MCF 10A (cell line): Measurements from ENCODE around the gene PCSK5. TPM values are rescaled to one million over a fixed set of nuclear protein-coding genes. Genes with fewer than 3 reads are reported as not detected.

Experiments used
- BruUV-seq: library from RNA; stranded (reverse); fragments of 400-500 nt; replicated peaks from 2 replicates; lab custom pipeline; 2021; lab: Mats Ljungman, UMichigan
- CTCF ChIA-PET: fragments of 300-600 bp; sonication (Branson Sonifier 250); formaldehyde crosslinking; extraction: SDS; loops from one replicate; lab custom pipeline; 2021; ENCODE audit warnings: antibody characterized with exemption, inconsistent platforms; lab: Yijun Ruan, JAX
- POLR2A ChIA-PET: fragments of 300-600, 350-650 bp; sonication (Branson Sonifier 250); formaldehyde crosslinking; extraction: SDS; loops from one replicate; lab custom pipeline; 2020; ENCODE audit warnings: antibody characterized with exemption, inconsistent platforms; lab: Yijun Ruan, JAX
- DNase-seq: peaks from one replicate; pipeline ENCODE4 v3.0.0-alpha.2; 2018; ENCODE audit not compliant: unreplicated experiment
- H3K27ac Mint-ChIP-seq: one replicate; pipeline ENCODE4 v1.8.0; 2022; ENCODE audit warnings: mild to moderate bottlenecking, low read depth, mixed read lengths; ENCODE audit not compliant: unreplicated experiment
- H3K27me3 Mint-ChIP-seq: one replicate; pipeline ENCODE4 v1.8.0; 2022; ENCODE audit warnings: mixed read lengths; ENCODE audit not compliant: insufficient read depth, unreplicated experiment
- H3K36me3 Mint-ChIP-seq: one replicate; pipeline ENCODE4 v1.8.0; 2022; ENCODE audit warnings: mild to moderate bottlenecking, moderate library complexity, mixed read lengths; ENCODE audit not compliant: insufficient read depth, unreplicated experiment
- H3K4me1 Mint-ChIP-seq: one replicate; pipeline ENCODE4 v1.8.0; 2022; ENCODE audit warnings: mixed read lengths; ENCODE audit not compliant: insufficient read depth, unreplicated experiment
- H3K4me3 Mint-ChIP-seq: one replicate; pipeline ENCODE4 v1.8.0; 2022; ENCODE audit warnings: mild to moderate bottlenecking, moderate library complexity, mixed read lengths; ENCODE audit not compliant: unreplicated experiment
- H3K9me3 Mint-ChIP-seq: one replicate; pipeline ENCODE4 v1.8.0; 2022; ENCODE audit warnings: mixed read lengths; ENCODE audit not compliant: unreplicated experiment
- intact Hi-C: fragments of 100-400 bp; cut with micrococcal nuclease; formaldehyde crosslinking; loops from 2 replicates; pipeline ENCODE4 v1.14.1; 2022
- total RNA-seq: library from RNA; stranded (reverse); gene quantifications from 2 replicates; pipeline ENCODE4 v1.2.3, GENCODE V29; 2022
- TF ChIP-seq, protein P1 (sequence below): fragments of 200-600 bp; IDR thresholded peaks from one replicate; pipeline ENCODE4 v1.8.0; 2022; ENCODE audit warnings: antibody characterized with exemption, mild to moderate bottlenecking; ENCODE audit not compliant: unreplicated experiment

The PCSK5 gene
- total RNA-seq, 1 experiment from 2014 or later = not detected

DNA sequence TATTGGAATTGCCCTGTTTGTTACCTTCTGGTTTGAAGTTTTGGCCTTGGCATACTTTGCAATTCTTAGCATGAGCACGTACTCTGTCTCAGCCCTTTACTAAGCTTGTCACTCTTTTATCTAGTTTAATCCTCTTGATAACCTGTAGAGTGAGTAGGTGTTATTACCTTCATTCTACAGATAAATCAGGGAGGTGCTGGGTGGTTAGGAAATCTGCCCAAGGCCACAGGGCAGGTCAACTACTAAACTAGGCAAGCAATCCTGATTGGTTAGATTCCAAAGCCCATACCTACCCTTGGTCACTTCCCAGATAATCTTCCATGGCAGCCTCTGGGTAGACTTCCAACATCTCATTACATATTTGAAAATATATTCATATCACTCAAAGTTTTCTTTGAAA lies 65.7 kb downstream of the PCSK5 start:
- Mint-ChIP-seq H3K4me1 (no peaks in the 10 kb centered on the region), H3K27ac (no peak overlapping the region), H3K27me3 (no peaks in the 10 kb centered on the region), H3K9me3 (peaks cover 42% of the 10 kb centered on the region), H3K4me3 (no peak overlapping the region), H3K36me3 (no peaks in the 10 kb centered on the region)
- ChIA-PET CTCF (no interaction called here), POLR2A (no interaction called here)
- intact Hi-C loops = no loop called here
- TF ChIP-seq, protein P1, sequence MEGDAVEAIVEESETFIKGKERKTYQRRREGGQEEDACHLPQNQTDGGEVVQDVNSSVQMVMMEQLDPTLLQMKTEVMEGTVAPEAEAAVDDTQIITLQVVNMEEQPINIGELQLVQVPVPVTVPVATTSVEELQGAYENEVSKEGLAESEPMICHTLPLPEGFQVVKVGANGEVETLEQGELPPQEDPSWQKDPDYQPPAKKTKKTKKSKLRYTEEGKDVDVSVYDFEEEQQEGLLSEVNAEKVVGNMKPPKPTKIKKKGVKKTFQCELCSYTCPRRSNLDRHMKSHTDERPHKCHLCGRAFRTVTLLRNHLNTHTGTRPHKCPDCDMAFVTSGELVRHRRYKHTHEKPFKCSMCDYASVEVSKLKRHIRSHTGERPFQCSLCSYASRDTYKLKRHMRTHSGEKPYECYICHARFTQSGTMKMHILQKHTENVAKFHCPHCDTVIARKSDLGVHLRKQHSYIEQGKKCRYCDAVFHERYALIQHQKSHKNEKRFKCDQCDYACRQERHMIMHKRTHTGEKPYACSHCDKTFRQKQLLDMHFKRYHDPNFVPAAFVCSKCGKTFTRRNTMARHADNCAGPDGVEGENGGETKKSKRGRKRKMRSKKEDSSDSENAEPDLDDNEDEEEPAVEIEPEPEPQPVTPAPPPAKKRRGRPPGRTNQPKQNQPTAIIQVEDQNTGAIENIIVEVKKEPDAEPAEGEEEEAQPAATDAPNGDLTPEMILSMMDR = no peak
- no peak for DNase-seq
- no TSS peak for BruUV-seq

DNA sequence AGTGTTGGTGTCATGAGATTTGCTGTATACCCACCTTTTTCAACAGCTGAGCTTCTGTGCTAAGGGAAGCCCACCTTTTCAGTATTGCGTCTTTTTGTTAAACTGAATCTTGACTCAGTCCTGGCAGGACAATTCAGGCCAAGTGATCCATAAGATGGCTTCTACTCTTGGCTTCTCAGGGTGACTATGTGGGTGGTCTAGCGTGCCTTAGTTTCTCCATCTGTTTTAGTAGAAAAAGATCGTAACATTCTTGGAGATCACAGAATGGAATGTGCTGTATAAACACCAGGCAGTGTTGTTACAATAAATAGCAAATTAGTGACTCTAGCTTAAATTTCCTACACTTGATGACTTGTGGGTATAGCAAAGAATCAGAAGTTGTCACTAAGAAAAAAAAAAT lies 66.6 kb downstream of the PCSK5 start:
- no peaks in the 10 kb centered on the region for H3K27me3 Mint-ChIP-seq
- no peak overlapping the region for H3K27ac Mint-ChIP-seq
- no peak for DNase-seq
- no peaks in the 10 kb centered on the region for H3K4me1 Mint-ChIP-seq
- no peaks in the 10 kb centered on the region for H3K36me3 Mint-ChIP-seq
- no peak overlapping the region for H3K4me3 Mint-ChIP-seq
- ChIA-PET POLR2A (no interaction called here), CTCF (no interaction called here)
- TF ChIP-seq, protein P1 = no peak
- H3K9me3 Mint-ChIP-seq = peaks cover 37% of the 10 kb centered on the region
- no TSS peak for BruUV-seq
- intact Hi-C loops = no loop called here

DNA sequence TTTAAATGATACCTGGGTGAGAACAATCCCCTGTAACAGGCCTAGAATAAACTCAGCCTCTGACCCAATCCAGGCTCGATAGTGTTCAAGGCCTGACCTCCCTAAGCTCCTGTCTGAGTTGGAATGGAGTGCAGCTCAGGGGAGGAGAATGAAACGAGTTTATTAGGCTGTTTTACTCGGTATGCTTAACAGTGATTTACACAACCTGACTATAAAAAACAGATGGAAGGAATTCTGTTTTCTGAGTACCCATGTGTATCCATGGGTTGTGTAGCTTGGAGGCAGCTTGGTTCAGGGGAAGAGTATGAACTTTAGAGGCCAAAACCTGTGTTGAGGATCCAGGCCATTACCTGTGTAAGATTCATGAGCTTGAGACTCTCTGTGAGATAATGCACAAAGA lies 67.8 kb downstream of the PCSK5 start:
- TF ChIP-seq, protein P1 = no peak
- Mint-ChIP-seq H3K4me3 (no peak overlapping the region), H3K4me1 (no peaks in the 10 kb centered on the region), H3K36me3 (no peaks in the 10 kb centered on the region), H3K27ac (no peak overlapping the region), H3K9me3 (peaks cover 26% of the 10 kb centered on the region), H3K27me3 (no peaks in the 10 kb centered on the region)
- no TSS peak for BruUV-seq
- intact Hi-C loops = no loop called here
- no peak for DNase-seq
- POLR2A ChIA-PET = no interaction called here
- CTCF ChIA-PET = no interaction called here

DNA sequence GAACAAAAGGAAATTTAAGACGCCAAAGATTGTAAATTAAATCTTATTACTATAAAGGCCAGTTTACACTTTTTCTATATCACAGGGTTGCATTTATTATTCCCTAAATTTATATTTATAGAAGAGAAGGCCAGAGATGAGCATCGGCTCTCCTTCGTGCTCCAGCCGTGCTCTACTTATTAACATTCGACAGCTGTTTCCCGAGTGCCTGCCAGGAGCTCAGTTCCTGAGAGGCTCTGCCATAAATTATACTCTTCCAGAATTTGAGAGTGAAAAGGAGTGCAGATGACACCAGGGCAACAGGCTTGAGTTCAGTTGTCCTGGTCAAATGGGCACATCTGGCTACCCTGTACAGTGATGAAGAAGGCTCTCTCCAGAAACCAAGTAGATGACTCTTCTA lies 70.1 kb downstream of the PCSK5 start:
- Mint-ChIP-seq H3K27ac (no peak overlapping the region), H3K4me3 (no peak overlapping the region), H3K9me3 (peaks cover 30% of the 10 kb centered on the region), H3K36me3 (no peaks in the 10 kb centered on the region), H3K27me3 (no peaks in the 10 kb centered on the region), H3K4me1 (no peaks in the 10 kb centered on the region)
- ChIA-PET POLR2A (no interaction called here), CTCF (interaction anchor here (1.7 kb wide), 1 partner anchor 19 kb away, joined by 4 read pairs; no protein-coding TSS in a partner anchor)
- BruUV-seq = no TSS peak
- intact Hi-C loops = no loop called here
- DNase-seq = no peak
- TF ChIP-seq, protein P1 = no peak
